ENCODE data around the gene AKIRIN2. TPM values are rescaled to one million over a fixed set of nuclear protein-coding genes. Genes with fewer than 3 reads are reported as not detected.

The AKIRIN2 gene
- total RNA-seq, 2 experiments from 2014 or later = 47.5 to 48.7 TPM

- no peaks in the 10 kb centered on the region for H3K27me3 Mint-ChIP-seq
- DNase-seq = no peak
- H3K4me1 Mint-ChIP-seq = peaks cover 37% of the 10 kb centered on the region
- H3K4me3 Mint-ChIP-seq = no peak overlapping the region
- no peak overlapping the region for H3K27ac Mint-ChIP-seq
- peaks cover 40% of the 10 kb centered on the region for H3K36me3 Mint-ChIP-seq
- peaks cover 2% of the 10 kb centered on the region for H3K9me3 Mint-ChIP-seq
Measured at GRCh38 chr6:87683890-87684289, 18.1 kb downstream of the AKIRIN2 start.

GRCh38 chr6:87682310-87682709 is 19.7 kb downstream of the AKIRIN2 start:
- Mint-ChIP-seq H3K9me3 (peaks cover 2% of the 10 kb centered on the region), H3K4me3 (no peak overlapping the region), H3K36me3 (peaks cover 47% of the 10 kb centered on the region), H3K4me1 (peaks cover 45% of the 10 kb centered on the region), H3K27me3 (no peaks in the 10 kb centered on the region), H3K27ac (peak overlapping the region; percentile 76)
- no peak for DNase-seq

- no peak overlapping the region for H3K27ac Mint-ChIP-seq
- no peaks in the 10 kb centered on the region for H3K27me3 Mint-ChIP-seq
- H3K9me3 Mint-ChIP-seq = no peaks in the 10 kb centered on the region
- H3K36me3 Mint-ChIP-seq = peaks cover 42% of the 10 kb centered on the region
- DNase-seq = no peak
- no peak overlapping the region for H3K4me3 Mint-ChIP-seq
- H3K4me1 Mint-ChIP-seq = peaks cover 16% of the 10 kb centered on the region
Measured at GRCh38 chr6:87675004-87675681, 26.9 kb downstream of the AKIRIN2 start.

GRCh38 chr6:87674290-87674689 is 27.7 kb downstream of the AKIRIN2 start:
- Mint-ChIP-seq H3K27ac (no peak overlapping the region), H3K4me3 (no peak overlapping the region), H3K9me3 (no peaks in the 10 kb centered on the region), H3K27me3 (no peaks in the 10 kb centered on the region), H3K4me1 (peaks cover 17% of the 10 kb centered on the region), H3K36me3 (peaks cover 43% of the 10 kb centered on the region)
- no peak for DNase-seq

- DNase-seq = no peak
- Mint-ChIP-seq H3K4me1 (peaks cover 15% of the 10 kb centered on the region), H3K36me3 (peaks cover 41% of the 10 kb centered on the region), H3K9me3 (no peaks in the 10 kb centered on the region), H3K4me3 (no peak overlapping the region), H3K27me3 (no peaks in the 10 kb centered on the region), H3K27ac (no peak overlapping the region)
Measured at GRCh38 chr6:87673237-87673636, 28.8 kb downstream of the AKIRIN2 start.

GRCh38 chr6:87672641-87673040 is 29.4 kb downstream of the AKIRIN2 start:
- no peaks in the 10 kb centered on the region for H3K27me3 Mint-ChIP-seq
- no peak for DNase-seq
- H3K4me3 Mint-ChIP-seq = no peak overlapping the region
- peaks cover 38% of the 10 kb centered on the region for H3K36me3 Mint-ChIP-seq
- no peak overlapping the region for H3K27ac Mint-ChIP-seq
- no peaks in the 10 kb centered on the region for H3K9me3 Mint-ChIP-seq
- H3K4me1 Mint-ChIP-seq = peaks cover 12% of the 10 kb centered on the region

GRCh38 chr6:87671555-87672029 is 30.4 kb downstream of the AKIRIN2 start:
- no peak overlapping the region for H3K4me3 Mint-ChIP-seq
- H3K27ac Mint-ChIP-seq = peak overlapping the region; percentile 18
- no peaks in the 10 kb centered on the region for H3K9me3 Mint-ChIP-seq
- peaks cover 8% of the 10 kb centered on the region for H3K4me1 Mint-ChIP-seq
- no peaks in the 10 kb centered on the region for H3K27me3 Mint-ChIP-seq
- no peak for DNase-seq
- H3K36me3 Mint-ChIP-seq = peaks cover 36% of the 10 kb centered on the region

- Mint-ChIP-seq H3K4me3 (no peak overlapping the region), H3K36me3 (peaks cover 30% of the 10 kb centered on the region), H3K9me3 (no peaks in the 10 kb centered on the region), H3K4me1 (peaks cover 8% of the 10 kb centered on the region), H3K27ac (peak overlapping the region; percentile 14), H3K27me3 (no peaks in the 10 kb centered on the region)
- no peak for DNase-seq
Measured at GRCh38 chr6:87670707-87671106, 31.3 kb downstream of the AKIRIN2 start.

GRCh38 chr6:87669051-87669450 is 33.0 kb downstream of the AKIRIN2 start:
- Mint-ChIP-seq H3K4me1 (peaks cover 7% of the 10 kb centered on the region), H3K9me3 (no peaks in the 10 kb centered on the region), H3K4me3 (no peak overlapping the region), H3K27me3 (no peaks in the 10 kb centered on the region), H3K27ac (peak overlapping the region; percentile 42), H3K36me3 (peaks cover 28% of the 10 kb centered on the region)
- DNase-seq = no peak

- no peak for DNase-seq
- H3K36me3 Mint-ChIP-seq = peaks cover 25% of the 10 kb centered on the region
- H3K9me3 Mint-ChIP-seq = no peaks in the 10 kb centered on the region
- no peak overlapping the region for H3K4me3 Mint-ChIP-seq
- H3K27me3 Mint-ChIP-seq = no peaks in the 10 kb centered on the region
- H3K27ac Mint-ChIP-seq = no peak overlapping the region
- peaks cover 7% of the 10 kb centered on the region for H3K4me1 Mint-ChIP-seq
Measured at GRCh38 chr6:87668013-87668412, 34.0 kb downstream of the AKIRIN2 start.

- Mint-ChIP-seq H3K36me3 (peaks cover 22% of the 10 kb centered on the region), H3K27ac (no peak overlapping the region), H3K4me1 (peaks cover 7% of the 10 kb centered on the region), H3K9me3 (no peaks in the 10 kb centered on the region), H3K27me3 (no peaks in the 10 kb centered on the region), H3K4me3 (no peak overlapping the region)
- DNase-seq = no peak
Measured at GRCh38 chr6:87667032-87667431, 35.0 kb downstream of the AKIRIN2 start.

- no peaks in the 10 kb centered on the region for H3K9me3 Mint-ChIP-seq
- no peaks in the 10 kb centered on the region for H3K27me3 Mint-ChIP-seq
- no peak for DNase-seq
- peaks cover 3% of the 10 kb centered on the region for H3K4me1 Mint-ChIP-seq
- H3K27ac Mint-ChIP-seq = no peak overlapping the region
- H3K36me3 Mint-ChIP-seq = peaks cover 11% of the 10 kb centered on the region
- H3K4me3 Mint-ChIP-seq = no peak overlapping the region
Measured at GRCh38 chr6:87664921-87665485, 37.0 kb downstream of the AKIRIN2 start.

GRCh38 chr6:87663434-87663833 is 38.6 kb downstream of the AKIRIN2 start:
- no peak overlapping the region for H3K27ac Mint-ChIP-seq
- no peak overlapping the region for H3K4me3 Mint-ChIP-seq
- no peaks in the 10 kb centered on the region for H3K4me1 Mint-ChIP-seq
- DNase-seq = no peak
- no peaks in the 10 kb centered on the region for H3K9me3 Mint-ChIP-seq
- peaks cover 16% of the 10 kb centered on the region for H3K36me3 Mint-ChIP-seq
- H3K27me3 Mint-ChIP-seq = no peaks in the 10 kb centered on the region

GRCh38 chr6:87661503-87661902 is 40.5 kb downstream of the AKIRIN2 start:
- no peak for DNase-seq
- H3K36me3 Mint-ChIP-seq = peaks cover 25% of the 10 kb centered on the region
- peaks cover 5% of the 10 kb centered on the region for H3K4me1 Mint-ChIP-seq
- no peak overlapping the region for H3K4me3 Mint-ChIP-seq
- no peaks in the 10 kb centered on the region for H3K9me3 Mint-ChIP-seq
- H3K27me3 Mint-ChIP-seq = no peaks in the 10 kb centered on the region
- no peak overlapping the region for H3K27ac Mint-ChIP-seq

- no peak for DNase-seq
Measured at GRCh38 chr6:87661016-87661415, 41.0 kb downstream of the AKIRIN2 start.

More at GRCh38 chr6:87661016-87661415, 41.0 kb downstream of the AKIRIN2 start:
- H3K9me3 Mint-ChIP-seq = no peaks in the 10 kb centered on the region
- H3K4me1 Mint-ChIP-seq = peaks cover 5% of the 10 kb centered on the region
- peaks cover 25% of the 10 kb centered on the region for H3K36me3 Mint-ChIP-seq
- no peak overlapping the region for H3K27ac Mint-ChIP-seq
- no peaks in the 10 kb centered on the region for H3K27me3 Mint-ChIP-seq
- no peak overlapping the region for H3K4me3 Mint-ChIP-seq

All from activated naive CD8-positive, alpha-beta T cell treated with anti-CD3 and anti-CD28 coated beads for 36 hours (primary cell).